ENCODE data around the gene AMN.

AMN gene

DNA sequence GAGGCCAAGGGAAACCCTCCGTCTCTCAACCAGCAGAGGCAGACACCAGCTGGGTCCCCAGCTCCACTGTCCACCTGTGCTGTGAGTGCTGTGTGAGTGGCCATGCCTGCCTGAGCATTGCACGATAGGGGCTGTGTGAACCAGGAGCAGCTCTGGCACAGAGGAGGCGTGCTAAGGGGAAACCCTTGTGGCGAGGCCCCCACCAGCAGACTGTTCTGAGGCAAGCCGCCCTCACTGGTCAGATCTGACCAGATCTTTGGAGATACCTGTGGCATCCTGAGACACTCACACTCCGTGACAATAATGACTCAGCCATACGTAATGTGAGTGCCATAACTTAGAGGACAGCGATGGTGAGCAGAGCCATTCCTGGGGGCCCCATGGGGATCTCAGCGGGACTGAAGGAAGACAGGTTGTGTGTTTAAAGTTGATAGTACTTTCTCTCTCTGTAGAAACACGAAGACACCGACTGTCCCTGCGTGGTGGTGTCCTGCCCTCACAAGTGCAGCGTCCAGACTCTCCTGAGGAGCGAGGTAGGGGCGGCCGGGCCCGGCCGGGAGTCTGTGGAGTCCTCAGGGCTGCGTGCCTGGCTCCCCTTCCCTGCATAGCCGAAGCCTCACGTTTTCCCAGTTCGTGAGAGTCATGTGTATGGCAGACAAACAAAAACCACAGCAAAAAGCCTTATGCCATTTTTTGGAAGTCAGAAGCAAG is 36.6 kb upstream of the AMN start:
- Histone ChIP-seq H3K4me3 (ENCODE audit: low read length) (no peak overlapping the region), H4K20me1 (ENCODE audit: control insufficient read depth, insufficient read depth, low read depth, low read length) (no peaks in the 10 kb centered on the region), H3K36me3 (ENCODE audit: control insufficient read depth, low read length) (peaks cover 14% of the 10 kb centered on the region; the same call in 1 of the 2 replicates), H3K27me3 (ENCODE audit: control insufficient read depth, low read length) (no peaks in the 10 kb centered on the region), H3K9me2 (replicated peaks; ENCODE audit: control insufficient read depth, low read length) (no peaks in the 10 kb centered on the region), H3K27ac (ENCODE audit: low read depth, low read length) (no peak overlapping the region), H3K79me2 (ENCODE audit: control insufficient read depth, low read length) (no peaks in the 10 kb centered on the region), H3K4me1 (ENCODE audit: control insufficient read depth, low read length) (no peaks in the 10 kb centered on the region), H3K9me3 (ENCODE audit: control insufficient read depth, insufficient read depth, low read length) (no peaks in the 10 kb centered on the region), H3F3A (ENCODE audit: control insufficient read depth, insufficient read depth) (no peaks in the 10 kb centered on the region), H3K4me2 (ENCODE audit: low read length) (no peak overlapping the region)
- no peak for TF ChIP-seq EZH2phosphoT487 (IDR thresholded peaks at IDR 0.05; ENCODE audit: borderline replicate concordance, low read length)
- TF ChIP-seq, protein P1, sequence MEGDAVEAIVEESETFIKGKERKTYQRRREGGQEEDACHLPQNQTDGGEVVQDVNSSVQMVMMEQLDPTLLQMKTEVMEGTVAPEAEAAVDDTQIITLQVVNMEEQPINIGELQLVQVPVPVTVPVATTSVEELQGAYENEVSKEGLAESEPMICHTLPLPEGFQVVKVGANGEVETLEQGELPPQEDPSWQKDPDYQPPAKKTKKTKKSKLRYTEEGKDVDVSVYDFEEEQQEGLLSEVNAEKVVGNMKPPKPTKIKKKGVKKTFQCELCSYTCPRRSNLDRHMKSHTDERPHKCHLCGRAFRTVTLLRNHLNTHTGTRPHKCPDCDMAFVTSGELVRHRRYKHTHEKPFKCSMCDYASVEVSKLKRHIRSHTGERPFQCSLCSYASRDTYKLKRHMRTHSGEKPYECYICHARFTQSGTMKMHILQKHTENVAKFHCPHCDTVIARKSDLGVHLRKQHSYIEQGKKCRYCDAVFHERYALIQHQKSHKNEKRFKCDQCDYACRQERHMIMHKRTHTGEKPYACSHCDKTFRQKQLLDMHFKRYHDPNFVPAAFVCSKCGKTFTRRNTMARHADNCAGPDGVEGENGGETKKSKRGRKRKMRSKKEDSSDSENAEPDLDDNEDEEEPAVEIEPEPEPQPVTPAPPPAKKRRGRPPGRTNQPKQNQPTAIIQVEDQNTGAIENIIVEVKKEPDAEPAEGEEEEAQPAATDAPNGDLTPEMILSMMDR (IDR thresholded peaks at IDR 0.05; ENCODE audit: low read depth, low read length, poor library complexity, severe bottlenecking) = no peak

DNA sequence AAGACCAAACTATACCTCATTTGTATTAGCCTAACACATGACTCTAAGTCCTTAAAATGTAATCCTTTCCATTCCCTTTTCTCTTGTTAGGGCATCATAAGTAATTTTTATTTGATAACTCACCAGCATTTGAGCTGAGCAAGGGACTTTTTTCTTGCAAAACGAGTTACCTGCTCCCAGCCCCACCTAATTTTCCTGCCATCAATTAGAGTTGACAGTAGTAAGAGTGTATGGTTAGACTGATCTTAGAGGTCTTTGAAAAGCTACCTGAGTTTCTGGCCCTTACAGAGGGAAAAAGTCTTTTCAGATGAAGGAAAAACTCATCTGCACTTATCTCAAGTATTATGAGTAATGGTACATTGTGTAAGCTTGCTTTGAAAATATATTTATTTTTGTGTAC is 33.7 kb upstream of the AMN start:
- no peak for TF ChIP-seq EZH2phosphoT487 (IDR thresholded peaks at IDR 0.05; ENCODE audit: borderline replicate concordance, low read length)
- TF ChIP-seq, protein P1 (IDR thresholded peaks at IDR 0.05; ENCODE audit: low read depth, low read length, poor library complexity, severe bottlenecking) = no peak
- Histone ChIP-seq H3F3A (ENCODE audit: control insufficient read depth, insufficient read depth) (no peaks in the 10 kb centered on the region), H4K20me1 (ENCODE audit: control insufficient read depth, insufficient read depth, low read depth, low read length) (no peaks in the 10 kb centered on the region), H3K27ac (ENCODE audit: low read depth, low read length) (no peak overlapping the region), H3K36me3 (ENCODE audit: control insufficient read depth, low read length) (peaks cover 11% of the 10 kb centered on the region; the same call in 1 of the 2 replicates), H3K4me3 (ENCODE audit: low read length) (no peak overlapping the region), H3K9me2 (replicated peaks; ENCODE audit: control insufficient read depth, low read length) (no peaks in the 10 kb centered on the region), H3K4me2 (ENCODE audit: low read length) (no peak overlapping the region), H3K4me1 (ENCODE audit: control insufficient read depth, low read length) (no peaks in the 10 kb centered on the region), H3K27me3 (ENCODE audit: control insufficient read depth, low read length) (no peaks in the 10 kb centered on the region), H3K79me2 (ENCODE audit: control insufficient read depth, low read length) (no peaks in the 10 kb centered on the region), H3K9me3 (ENCODE audit: control insufficient read depth, insufficient read depth, low read length) (no peaks in the 10 kb centered on the region)

DNA sequence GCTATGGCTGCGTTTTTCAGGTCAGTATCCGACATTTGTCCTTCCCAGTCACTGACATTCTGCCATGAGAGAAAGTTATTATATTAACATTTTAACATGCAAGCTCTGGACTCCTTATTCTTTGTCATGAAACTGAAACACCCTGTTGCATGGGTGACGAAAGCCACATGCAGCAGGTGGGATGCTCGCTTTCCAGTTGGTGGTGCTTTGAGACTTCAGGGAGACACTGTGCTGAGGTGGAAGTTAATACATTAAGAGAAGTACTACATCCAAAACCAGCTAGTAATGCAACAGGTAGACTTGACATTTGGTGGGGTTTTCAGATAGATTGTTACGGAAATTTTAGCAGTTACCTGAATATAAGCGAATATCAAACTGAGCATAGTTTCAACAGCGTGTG is 32.8 kb upstream of the AMN start:
- Histone ChIP-seq H3K27me3 (ENCODE audit: control insufficient read depth, low read length) (no peaks in the 10 kb centered on the region), H3K9me2 (replicated peaks; ENCODE audit: control insufficient read depth, low read length) (no peaks in the 10 kb centered on the region), H3K36me3 (ENCODE audit: control insufficient read depth, low read length) (peaks cover 11% of the 10 kb centered on the region; the same call in 1 of the 2 replicates)

More for the DNA sequence above, 32.8 kb upstream of the AMN start:
- H3K4me2 ChIP-seq (ENCODE audit: low read length) = no peak overlapping the region
- H3F3A ChIP-seq (ENCODE audit: control insufficient read depth, insufficient read depth) = no peaks in the 10 kb centered on the region
- no peaks in the 10 kb centered on the region for H3K9me3 ChIP-seq (ENCODE audit: control insufficient read depth, insufficient read depth, low read length)
- no peaks in the 10 kb centered on the region for H3K4me1 ChIP-seq (ENCODE audit: control insufficient read depth, low read length)
- H4K20me1 ChIP-seq (ENCODE audit: control insufficient read depth, insufficient read depth, low read depth, low read length) = no peaks in the 10 kb centered on the region
- H3K79me2 ChIP-seq (ENCODE audit: control insufficient read depth, low read length) = no peaks in the 10 kb centered on the region
- no peak for TF ChIP-seq EZH2phosphoT487 (IDR thresholded peaks at IDR 0.05; ENCODE audit: borderline replicate concordance, low read length)
- TF ChIP-seq, protein P1 (IDR thresholded peaks at IDR 0.05; ENCODE audit: low read depth, low read length, poor library complexity, severe bottlenecking) = no peak
- H3K4me3 ChIP-seq (ENCODE audit: low read length) = no peak overlapping the region
- no peak overlapping the region for H3K27ac ChIP-seq (ENCODE audit: low read depth, low read length)

Data from DOHH2 (cell line).